Activated CD4-positive, CD25-positive, alpha-beta regulatory T cell (primary cell): Measurements from ENCODE around the gene NRDE2.
"Not testable (repeated sequence)": the region's sequence is repeated elsewhere in the genome, so short reads cannot be mapped to it uniquely, and the experiment has no call there.

Experiments
- DNase-seq, 4 experiments: peaks; one replicate each; lab custom pipeline; 2025; lab: John Stamatoyannopoulos, UW

NRDE2 gene

GRCh38 chr14:90344331-90345238, 12.8 kb upstream of the NRDE2 start:
- no peak for DNase-seq

DNA sequence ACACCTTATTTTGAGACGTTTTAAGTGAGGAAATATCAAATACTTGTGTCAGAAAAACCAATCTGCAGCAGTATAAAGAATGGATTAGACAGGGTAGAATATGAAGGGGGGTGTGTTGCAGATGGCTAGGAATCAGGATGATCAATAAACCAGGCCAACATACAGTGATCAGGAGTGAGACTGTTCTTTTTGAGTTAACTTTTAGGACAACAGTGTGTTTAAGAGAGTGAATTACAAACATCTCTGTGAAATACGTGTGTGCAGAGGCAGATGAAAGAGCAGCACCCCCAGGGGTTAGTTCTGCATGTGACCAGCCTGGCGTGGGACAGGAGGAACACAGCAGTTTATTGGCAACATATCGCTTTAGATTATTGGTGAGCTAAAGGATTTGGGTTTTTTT, 10.6 kb upstream of the NRDE2 start:
- no peak for DNase-seq

GRCh38 chr14:90341784-90342183, 10.0 kb upstream of the NRDE2 start:
- DNase-seq, result no peak

GRCh38 chr14:90341232-90341631, 9.5 kb upstream of the NRDE2 start:
- not testable (repeated sequence) for DNase-seq

DNA sequence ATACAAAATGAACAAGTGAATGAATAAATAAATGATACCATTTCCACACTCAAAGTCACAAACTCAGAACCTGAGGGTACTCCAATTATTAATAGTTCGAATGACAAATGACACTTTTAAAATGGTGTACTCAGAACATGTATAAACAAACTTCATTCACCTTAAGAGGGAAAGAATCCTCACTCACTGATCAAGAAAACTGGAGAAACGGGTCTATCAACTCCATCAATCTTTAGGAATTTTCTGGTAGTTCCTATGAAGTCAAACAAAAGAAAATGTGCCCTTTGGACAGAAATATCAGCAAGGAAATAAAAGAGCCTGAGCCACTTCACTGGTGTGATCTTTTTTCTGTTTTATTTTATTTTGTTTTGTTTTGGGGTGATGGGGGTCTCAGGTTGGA, 5.2 kb upstream of the NRDE2 start:
- DNase-seq, result no peak

DNA sequence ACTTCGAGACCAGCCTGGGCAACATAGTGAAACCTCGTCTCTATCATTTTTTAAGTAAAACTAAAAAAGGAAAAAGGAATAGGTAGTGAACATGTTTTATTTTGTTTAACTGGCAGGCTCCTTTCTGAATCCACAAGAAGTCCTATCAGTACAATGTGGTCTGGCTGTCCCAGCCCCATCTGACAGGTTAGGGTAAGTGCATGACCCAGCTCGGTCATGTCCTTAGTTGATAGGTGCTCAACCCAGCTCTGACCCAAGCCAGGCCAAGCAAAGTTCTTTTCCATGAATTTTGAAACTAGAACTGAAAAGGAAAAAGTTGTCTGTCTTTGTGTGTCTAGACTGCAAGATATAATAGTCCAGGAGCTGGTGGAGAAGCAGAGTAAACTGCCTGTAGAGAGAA, 4.7 kb upstream of the NRDE2 start:
- no peak for DNase-seq

- DNase-seq, result no peak
Observed at GRCh38 chr14:90332271-90332584, 487 bp upstream of the NRDE2 start.

- no peak for DNase-seq
Observed at GRCh38 chr14:90330203-90331196, 1.2 kb downstream of the NRDE2 start.

DNA sequence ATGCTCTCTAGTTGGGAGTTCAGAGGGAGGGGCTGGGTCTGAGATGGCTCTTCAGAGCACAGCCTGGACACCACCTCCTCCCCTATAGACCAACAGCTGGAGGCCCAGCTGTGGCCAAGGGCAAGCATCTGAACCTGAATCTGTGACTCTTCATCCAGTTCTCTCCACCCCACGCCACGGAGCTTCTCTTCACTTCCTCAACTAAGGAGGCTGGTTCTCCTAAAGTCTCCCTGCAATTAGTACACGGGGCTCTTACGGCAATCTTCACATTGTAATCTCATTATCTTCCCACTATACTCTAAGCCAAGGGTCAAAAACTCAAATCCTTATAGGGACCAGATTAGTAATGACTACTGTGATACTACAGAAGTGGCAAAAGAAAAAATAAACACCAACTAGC, 9.8 kb downstream of the NRDE2 start:
- no peak for DNase-seq

DNA sequence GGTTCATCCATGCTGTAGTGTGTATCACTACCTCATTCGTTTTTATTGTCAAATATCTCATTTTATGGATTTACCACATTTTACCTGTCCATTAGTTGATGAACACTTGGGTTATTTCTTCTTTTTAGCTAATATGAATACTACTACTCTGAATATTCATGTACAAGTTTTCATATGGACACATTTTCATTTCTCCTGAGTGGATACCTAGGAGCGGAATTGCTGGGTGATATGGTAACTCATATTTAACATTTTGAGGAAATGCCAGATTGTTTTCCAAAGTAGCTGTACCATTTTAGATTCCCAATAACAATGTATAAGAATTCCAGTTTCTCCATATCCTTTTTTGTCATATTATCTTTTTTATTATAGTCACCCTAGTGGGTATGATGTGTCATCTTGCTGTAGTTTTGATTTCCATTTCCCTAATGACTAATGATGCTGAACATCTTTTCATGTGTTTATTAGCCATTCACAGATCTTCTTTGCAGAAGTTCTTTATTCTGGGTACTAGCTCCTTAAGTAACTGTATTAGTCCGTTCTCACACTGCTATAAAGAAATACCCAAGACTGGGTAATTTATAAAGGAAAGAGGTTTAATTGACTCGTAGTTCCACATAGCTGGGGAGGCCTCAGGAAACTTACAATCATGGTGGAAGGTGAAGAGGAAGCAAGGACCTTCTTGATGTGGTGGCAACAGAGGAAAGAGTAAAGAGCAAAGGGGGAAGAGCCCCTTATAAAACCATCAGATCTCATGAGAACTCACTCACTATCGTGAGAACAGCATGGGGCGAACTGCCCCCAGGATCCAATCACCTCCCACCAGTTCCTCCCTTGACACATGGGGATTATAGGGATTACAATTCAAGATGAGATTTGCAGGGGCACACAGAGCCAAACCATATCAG, 11.9 kb downstream of the NRDE2 start:
- no peak for DNase-seq

DNA sequence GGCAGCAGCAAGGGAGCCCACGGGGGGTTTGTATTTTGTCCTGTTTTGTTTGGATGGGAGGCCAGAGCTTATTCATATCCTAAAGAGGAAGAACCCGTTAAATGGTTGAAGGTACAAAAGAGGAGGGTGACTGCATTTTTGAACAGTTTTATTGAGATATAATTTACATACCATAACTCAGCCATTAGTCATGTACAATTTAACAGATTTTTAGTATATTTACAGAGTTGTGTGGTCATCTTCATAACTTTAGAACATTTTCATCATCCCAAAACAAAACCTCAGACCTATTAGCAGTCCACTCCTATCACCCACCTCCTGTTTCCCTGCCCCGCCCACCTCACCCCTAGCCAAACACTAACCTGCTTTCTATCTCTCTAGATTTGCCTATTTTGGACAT, 12.6 kb downstream of the NRDE2 start:
- DNase-seq, result no peak

- DNase-seq, result no peak
Observed at GRCh38 chr14:90318016-90318415, 13.7 kb downstream of the NRDE2 start.

DNA sequence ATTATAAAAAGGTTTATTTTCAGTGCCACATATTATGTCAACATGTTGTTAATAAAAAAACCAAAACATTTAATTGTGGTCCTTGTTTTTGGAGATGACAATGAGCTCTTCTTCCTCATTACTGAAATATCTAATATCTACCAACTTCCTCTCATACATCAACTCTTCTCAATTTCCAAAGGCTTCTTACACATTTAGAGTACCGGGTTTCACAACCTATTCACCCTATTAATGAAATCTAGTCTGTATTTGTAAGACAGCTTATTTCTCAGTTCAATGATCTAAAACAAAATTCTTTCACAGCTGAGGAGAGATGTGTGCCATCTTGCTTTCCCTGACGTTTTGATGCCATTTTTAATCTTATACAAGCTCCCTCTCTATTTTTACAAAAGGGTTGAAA, 14.5 kb downstream of the NRDE2 start:
- DNase-seq, result no peak

- no peak for DNase-seq
Observed at GRCh38 chr14:90308561-90308960, 23.2 kb downstream of the NRDE2 start.

DNA sequence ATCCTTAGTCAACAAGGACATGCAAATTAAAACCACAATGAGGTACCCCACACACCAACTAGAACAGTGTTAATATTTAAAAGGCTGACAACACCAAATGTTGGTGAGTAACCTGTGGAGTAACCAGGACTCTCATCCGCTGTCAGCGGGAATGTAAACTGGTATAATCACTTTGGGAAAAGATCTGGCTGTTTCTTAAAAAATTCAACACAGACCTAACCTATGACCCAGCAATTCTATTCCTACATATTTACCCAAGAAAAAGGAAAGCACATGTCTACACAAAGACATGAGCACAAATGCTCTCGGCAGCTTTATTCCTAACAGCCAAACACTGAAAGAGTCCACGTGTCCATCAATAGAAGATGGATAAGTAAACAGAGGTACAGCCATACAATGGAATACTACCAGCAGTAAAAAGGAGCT, 26.6 kb downstream of the NRDE2 start:
- no peak for DNase-seq

GRCh38 chr14:90304502-90304901, 27.2 kb downstream of the NRDE2 start:
- no peak for DNase-seq

DNA sequence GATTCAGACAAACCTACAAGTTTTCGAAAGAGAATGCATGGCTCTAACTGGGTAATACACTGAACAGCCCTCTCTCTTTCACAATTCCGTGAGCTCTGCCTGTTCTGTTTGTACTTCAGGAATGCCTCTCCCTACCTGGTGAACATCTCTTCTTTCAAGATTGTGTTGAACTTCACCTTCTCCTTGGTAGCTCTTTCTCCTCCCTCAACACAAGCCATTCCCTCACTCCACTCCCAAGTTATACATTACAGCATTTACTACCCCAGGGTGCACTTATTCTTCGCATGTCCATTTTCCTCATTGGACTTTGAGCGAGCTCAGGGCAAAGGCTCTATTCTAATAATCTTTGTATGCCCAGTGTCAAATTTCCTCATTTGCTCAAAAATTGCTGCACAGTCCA, 28.3 kb downstream of the NRDE2 start:
- no peak for DNase-seq

DNA sequence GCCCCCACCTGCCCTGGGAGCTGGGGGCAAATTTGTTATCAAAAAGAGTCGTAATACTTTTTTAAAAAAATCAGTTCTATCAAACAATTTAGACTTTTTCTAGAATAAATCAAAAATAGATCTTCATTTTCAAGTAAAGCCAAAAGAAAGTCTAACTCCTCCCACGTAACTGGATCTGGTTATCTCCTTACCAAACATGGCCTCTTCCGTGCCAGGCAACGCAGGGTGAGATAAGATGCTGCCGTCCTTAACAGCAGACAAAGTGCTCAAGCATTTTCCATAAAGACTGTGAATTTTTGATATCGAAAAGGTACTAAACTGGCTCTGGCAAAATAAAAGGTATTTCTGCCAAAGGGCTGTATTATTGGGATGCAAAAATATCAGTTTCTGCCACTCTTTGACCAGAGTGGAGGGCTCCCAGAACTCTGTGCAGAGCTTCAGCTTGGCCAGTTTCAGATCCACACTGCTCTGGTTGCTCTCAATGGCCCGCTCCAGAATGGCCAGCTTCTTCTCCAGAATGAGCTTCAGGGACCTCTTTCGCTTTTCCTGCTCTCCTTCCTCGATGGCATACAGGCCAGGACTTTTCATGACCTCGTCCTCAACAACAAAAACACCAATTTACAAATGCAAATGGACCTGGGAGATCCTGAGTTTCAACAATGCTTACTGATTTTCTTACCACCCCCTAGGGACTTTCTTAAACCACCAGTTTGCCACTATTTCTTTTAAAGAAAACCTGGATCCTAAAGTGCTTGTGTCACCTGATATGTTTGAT, 29.0 kb downstream of the NRDE2 start:
- no peak for DNase-seq

- DNase-seq, result no peak
Observed at GRCh38 chr14:90301668-90302090, 30.1 kb downstream of the NRDE2 start.

DNA sequence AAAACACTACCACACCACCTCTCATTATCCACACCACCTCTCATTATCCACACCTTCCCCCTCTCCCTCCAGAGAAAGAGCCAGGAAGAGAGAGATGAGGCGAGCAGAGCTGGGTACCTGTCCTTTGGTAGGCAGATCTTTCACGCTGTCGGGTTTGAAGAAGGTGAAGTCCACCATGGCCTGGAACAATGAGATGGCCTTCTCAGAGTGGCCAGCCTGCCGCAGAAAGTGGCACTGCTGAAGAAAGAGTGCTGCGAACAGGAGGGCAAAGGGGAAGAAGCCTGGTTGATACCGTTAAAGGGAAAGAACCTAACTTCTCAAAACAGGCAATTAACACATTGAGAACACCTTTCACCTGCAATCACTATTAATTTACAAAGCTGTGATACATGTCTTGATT, 30.6 kb downstream of the NRDE2 start:
- DNase-seq, result no peak

DNA sequence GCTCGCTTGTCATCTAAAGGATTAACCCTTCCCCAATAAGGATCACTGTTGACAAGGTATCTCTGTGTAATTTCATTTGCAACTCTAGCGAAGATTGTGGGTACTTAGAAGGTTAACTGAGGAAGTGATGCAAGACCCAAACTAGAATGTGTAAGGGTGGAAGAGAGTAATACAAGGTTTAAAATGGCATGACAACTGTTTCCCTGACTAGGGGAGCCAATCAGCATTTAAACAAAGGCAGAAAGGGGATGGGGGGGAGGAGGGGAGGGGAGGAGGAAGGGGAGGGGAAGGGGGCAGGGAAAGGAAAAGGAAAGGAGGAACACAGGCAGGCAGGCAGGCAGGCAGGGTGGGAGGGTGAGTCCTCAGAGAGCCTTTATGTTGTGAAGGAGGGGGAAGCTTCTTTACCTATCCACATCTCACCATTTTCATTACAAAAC, 31.1 kb downstream of the NRDE2 start:
- DNase-seq, result no peak
